ENCODE results near the gene GSTA2.

Gene GSTA2

GRCh38 chr6:52704060-52704459 lies 59.2 kb downstream of the GSTA2 start:
- DNase-seq (ENCODE audit: low read depth in 1 of 2, low spot score in 1 of 2), result no peak
- in situ Hi-C loops (cut with HindIII; ENCODE audit: low pct_unique_long_range_greater_than_20kb, low sequenced_read_pairs), result no loop called here
- TF ChIP-seq JUND (IDR thresholded peaks at IDR 0.05; ENCODE audit: low read depth), result no peak
